Psoas muscle (tissue), 8 donors: Measurements from ENCODE around the gene PCBP3. TPM values are rescaled to one million over a fixed set of nuclear protein-coding genes. Genes with fewer than 3 reads are reported as not detected.
"Not testable (repeated sequence)": the region's sequence is repeated elsewhere in the genome, so short reads cannot be mapped to it uniquely, and the experiment has no call there.

ENCODE experiments used
- ATAC-seq, 4 donors: fragments of 200-7000 bp; cut with Tn5 transposase; one replicate each; pipeline ENCODE4 v1.9.1; 2020; ENCODE audit warnings: moderate library complexity in 3 of 4, mild to moderate bottlenecking in 2 of 4
- DNase-seq, 2 donors: peaks; one replicate each; pipeline ENCODE4 v3.0.0-alpha.2; 2020
- H3K27ac ChIP-seq: fragments of 200-600 bp; one replicate; pipeline ENCODE4 v1.8.0; 2022
- H3K27me3 ChIP-seq, 3 donors: fragments of 200-600 bp in 1 of 3; one replicate each; pipeline versions ENCODE4 v1.6.1 to v1.8.0; 2013 to 2022; ENCODE audit warnings: low read length in 2 of 3, mild to moderate bottlenecking in 2 of 3, moderate library complexity in 1 of 3; ENCODE audit not compliant: insufficient read depth in 3 of 3
- H3K36me3 ChIP-seq, 2 donors: fragments of 200-600 bp in 1 of 2; one replicate each; pipeline versions ENCODE4 v1.6.1 to v1.8.0; 2013 to 2022; ENCODE audit warnings: low read depth in 1 of 2, mild to moderate bottlenecking in 1 of 2, moderate library complexity in 1 of 2; ENCODE audit not compliant: insufficient read depth in 1 of 2
- H3K4me1 ChIP-seq: fragments of 200-600 bp; one replicate; pipeline ENCODE4 v1.8.0; 2022
- H3K4me3 ChIP-seq: fragments of 200-600 bp; one replicate; pipeline ENCODE4 v1.8.0; 2022; ENCODE audit warnings: mild to moderate bottlenecking
- H3K9me3 ChIP-seq: fragments of 200-600 bp; one replicate; pipeline ENCODE4 v1.8.0; 2022
- CTCF ChIP-seq: fragments of 200-600 bp; IDR thresholded peaks from one replicate; pipeline ENCODE4 v1.8.0; 2022; ENCODE audit warnings: antibody characterized with exemption
- WGBS, 3 donors: extraction: QIAGEN DNeasy Blood & Tissue Kit; methylation state at CpG; one replicate each; pipeline versions ENCODE4 v1.1.6 to v1.1.7; 2013; 5-methylcytosine and 5-hydroxymethylcytosine counted together
- intact Hi-C, 2 donors: fragments of 100-400 bp; cut with DNase I; formaldehyde crosslinking; loops; one replicate each; pipeline versions ENCODE4 v1.11.0 to v1.14.2; 2022
- polyA plus RNA-seq, 3 donors: library from polyadenylated mRNA; stranded (reverse); fragments of 200-250 nt; gene quantifications; one replicate each; pipeline ENCODE4 v1.2.3, GENCODE V29; 2013
- total RNA-seq, 4 donors: library from RNA; stranded (reverse); fragmentation: NEBNext Ultra II Directional in 2 of 4; extraction: Animal tissue kit (Norgen Biotek cat#: 25700) in 2 of 4; gene quantifications; one replicate each; pipeline versions ENCODE4 v1.2.1 to v1.2.4, GENCODE V29; 2021 to 2023
- donor health status: healthy with polysubstance abuse.
- donor health status: DM: no; HTN: no; CAD: no; lungs with moderate emphysema.
- donor health status: Bipolar disorder and iron deficiency.
- donor health status: healthy.
- donor health status: DM: yes; HTN: yes; CAD: no.
- donor health status: DM: no; HTN: no; CAD: no.
- donor health status: DM: no; HTN: no; CAD: no.
- donor health status: DM: yes; HTN: yes; CAD: no.

The PCBP3 gene
- total and polyA plus RNA-seq, 7 donors, result 0.10 to 0.91 (median 0.33) TPM; not detected in 1

- H3K27ac ChIP-seq, result no peak overlapping the region
- H3K4me3 ChIP-seq, result no peak overlapping the region
- DNase-seq, result no peak
- no peaks in the 10 kb centered on the region for H3K27me3 ChIP-seq
- H3K4me1 ChIP-seq, result no peaks in the 10 kb centered on the region
- 67 to 72% (median 70%) methylated on average over 13 of the region's 13 CpGs for WGBS, 3 donors
- no peak for ATAC-seq
- H3K9me3 ChIP-seq, result no peaks in the 10 kb centered on the region
- intact Hi-C loops, result no loop called here
- TF ChIP-seq CTCF, result no peak
- H3K36me3 ChIP-seq, result no peaks in the 10 kb centered on the region
Observed at GRCh38 chr21:45704311-45705108, 61.0 kb downstream of the PCBP3 start.

- Histone ChIP-seq H3K9me3 (no peaks in the 10 kb centered on the region), H3K4me1 (no peaks in the 10 kb centered on the region), H3K36me3 (no peaks in the 10 kb centered on the region), H3K27ac (no peak overlapping the region), H3K27me3 (no peaks in the 10 kb centered on the region), H3K4me3 (no peak overlapping the region)
- WGBS, 3 donors, result 31 to 69% (median 52%) methylated on average over 1 of the region's 1 CpG
- DNase-seq (no peak), ATAC-seq (no peak)
- no peak for TF ChIP-seq CTCF
- intact Hi-C loops, result no loop called here
Observed at GRCh38 chr21:45706299-45706698, 62.8 kb downstream of the PCBP3 start.

- Histone ChIP-seq H3K4me1 (no peaks in the 10 kb centered on the region), H3K27me3 (no peaks in the 10 kb centered on the region), H3K36me3 (no peaks in the 10 kb centered on the region), H3K27ac (no peak overlapping the region), H3K4me3 (no peak overlapping the region), H3K9me3 (no peaks in the 10 kb centered on the region)
- no peak for DNase-seq
- intact Hi-C loops, result no loop called here
- no peak for TF ChIP-seq CTCF
- ATAC-seq, result no peak
- 81 to 86% (median 85%) methylated on average over 7 of the region's 7 CpGs for WGBS, 3 donors
Observed at GRCh38 chr21:45709173-45709572, 65.6 kb downstream of the PCBP3 start.

- Histone ChIP-seq H3K9me3 (no peaks in the 10 kb centered on the region), H3K36me3 (no peaks in the 10 kb centered on the region), H3K27ac (no peak overlapping the region), H3K4me3 (no peak overlapping the region), H3K27me3 (no peaks in the 10 kb centered on the region), H3K4me1 (no peaks in the 10 kb centered on the region)
- DNase-seq (no peak), ATAC-seq (no peak)
- intact Hi-C loops, result no loop called here
- no peak for TF ChIP-seq CTCF
- 89 to 94% (median 90%) methylated on average over 3 of the region's 3 CpGs for WGBS, 3 donors
Observed at GRCh38 chr21:45709696-45710268, 66.3 kb downstream of the PCBP3 start.

- H3K27ac ChIP-seq, H3K36me3 ChIP-seq, H3K9me3 ChIP-seq, ATAC-seq, H3K4me1 ChIP-seq, H3K27me3 ChIP-seq, intact Hi-C loops, DNase-seq, H3K4me3 ChIP-seq: not testable (repeated sequence)
- 90 to 91% (median 91%) methylated on average over 3 of the region's 5 CpGs for WGBS, 3 donors
Observed at GRCh38 chr21:45710306-45710705, 66.8 kb downstream of the PCBP3 start.
